ENCODE data around the gene LIN9.

DNA sequence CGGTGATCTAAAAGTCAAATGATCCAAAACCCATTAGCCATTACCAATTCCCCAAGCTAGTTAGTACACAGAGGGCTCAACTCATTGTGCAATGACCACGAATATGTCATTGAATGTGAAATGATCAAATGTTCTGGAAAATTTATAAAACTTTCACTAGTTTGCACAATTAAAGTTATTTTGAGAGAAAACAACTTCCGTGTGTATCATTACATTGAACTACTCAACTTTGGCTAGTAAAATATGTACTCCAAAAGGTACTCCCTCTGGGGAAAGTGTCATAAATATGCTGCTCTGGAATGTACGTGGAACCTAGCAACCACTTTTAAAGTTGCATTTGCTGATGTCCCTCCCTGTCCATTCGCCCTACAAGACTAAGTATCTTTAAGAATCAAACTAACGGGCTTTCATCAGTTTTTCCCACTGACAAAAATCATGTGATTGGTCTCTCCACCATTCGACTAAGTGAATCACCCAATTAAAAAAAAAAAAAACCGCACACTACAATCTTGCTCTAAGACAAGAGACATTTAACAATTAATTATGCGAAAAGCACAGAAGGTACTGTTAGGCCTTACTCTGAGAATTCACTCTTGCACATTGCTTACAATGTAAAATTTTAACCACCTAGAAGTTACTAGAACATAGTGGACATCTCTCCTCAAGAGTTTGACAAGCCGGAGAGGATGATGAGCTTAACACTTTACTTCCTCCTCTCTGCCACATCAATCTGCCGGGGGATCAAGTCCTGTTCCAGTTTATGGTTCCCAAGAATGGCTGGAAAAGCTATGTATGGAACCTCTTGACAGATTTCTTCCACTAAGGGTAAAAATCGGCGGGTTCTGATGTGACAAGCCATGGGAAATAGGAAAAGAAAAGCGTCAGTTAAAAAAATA lies 123.6 kb downstream of the LIN9 start:
- TF ChIP-seq, protein P1, sequence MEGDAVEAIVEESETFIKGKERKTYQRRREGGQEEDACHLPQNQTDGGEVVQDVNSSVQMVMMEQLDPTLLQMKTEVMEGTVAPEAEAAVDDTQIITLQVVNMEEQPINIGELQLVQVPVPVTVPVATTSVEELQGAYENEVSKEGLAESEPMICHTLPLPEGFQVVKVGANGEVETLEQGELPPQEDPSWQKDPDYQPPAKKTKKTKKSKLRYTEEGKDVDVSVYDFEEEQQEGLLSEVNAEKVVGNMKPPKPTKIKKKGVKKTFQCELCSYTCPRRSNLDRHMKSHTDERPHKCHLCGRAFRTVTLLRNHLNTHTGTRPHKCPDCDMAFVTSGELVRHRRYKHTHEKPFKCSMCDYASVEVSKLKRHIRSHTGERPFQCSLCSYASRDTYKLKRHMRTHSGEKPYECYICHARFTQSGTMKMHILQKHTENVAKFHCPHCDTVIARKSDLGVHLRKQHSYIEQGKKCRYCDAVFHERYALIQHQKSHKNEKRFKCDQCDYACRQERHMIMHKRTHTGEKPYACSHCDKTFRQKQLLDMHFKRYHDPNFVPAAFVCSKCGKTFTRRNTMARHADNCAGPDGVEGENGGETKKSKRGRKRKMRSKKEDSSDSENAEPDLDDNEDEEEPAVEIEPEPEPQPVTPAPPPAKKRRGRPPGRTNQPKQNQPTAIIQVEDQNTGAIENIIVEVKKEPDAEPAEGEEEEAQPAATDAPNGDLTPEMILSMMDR (IDR thresholded peaks at IDR 0.05), result no peak
- no peak for TF ChIP-seq POLR2A (IDR thresholded peaks at IDR 0.05)

Measured in sigmoid colon (tissue), 3 donors.